ENCODE data around the gene RIT1. TPM values are rescaled to one million over a fixed set of nuclear protein-coding genes. Genes with fewer than 3 reads are reported as not detected.

Gene RIT1
- total RNA-seq, 4 donors from 2014 or later: 12.8 to 65.6 (median 41.8) TPM

GRCh38 chr1:155913969-155914757, 3.0 kb upstream of the RIT1 start:
- H3K4me1 ChIP-seq: no peaks in the 10 kb centered on the region
- no peak overlapping the region for H3K4me3 ChIP-seq
- H3K27ac ChIP-seq: no peak overlapping the region
- H3K9me3 ChIP-seq: no peaks in the 10 kb centered on the region
- intact Hi-C loops (cut with DNase I; ENCODE audit: low total_unique reads): no loop called here
- H3K27me3 ChIP-seq: no peaks in the 10 kb centered on the region
- H3K36me3 ChIP-seq: no peaks in the 10 kb centered on the region
- TF ChIP-seq, protein P1, sequence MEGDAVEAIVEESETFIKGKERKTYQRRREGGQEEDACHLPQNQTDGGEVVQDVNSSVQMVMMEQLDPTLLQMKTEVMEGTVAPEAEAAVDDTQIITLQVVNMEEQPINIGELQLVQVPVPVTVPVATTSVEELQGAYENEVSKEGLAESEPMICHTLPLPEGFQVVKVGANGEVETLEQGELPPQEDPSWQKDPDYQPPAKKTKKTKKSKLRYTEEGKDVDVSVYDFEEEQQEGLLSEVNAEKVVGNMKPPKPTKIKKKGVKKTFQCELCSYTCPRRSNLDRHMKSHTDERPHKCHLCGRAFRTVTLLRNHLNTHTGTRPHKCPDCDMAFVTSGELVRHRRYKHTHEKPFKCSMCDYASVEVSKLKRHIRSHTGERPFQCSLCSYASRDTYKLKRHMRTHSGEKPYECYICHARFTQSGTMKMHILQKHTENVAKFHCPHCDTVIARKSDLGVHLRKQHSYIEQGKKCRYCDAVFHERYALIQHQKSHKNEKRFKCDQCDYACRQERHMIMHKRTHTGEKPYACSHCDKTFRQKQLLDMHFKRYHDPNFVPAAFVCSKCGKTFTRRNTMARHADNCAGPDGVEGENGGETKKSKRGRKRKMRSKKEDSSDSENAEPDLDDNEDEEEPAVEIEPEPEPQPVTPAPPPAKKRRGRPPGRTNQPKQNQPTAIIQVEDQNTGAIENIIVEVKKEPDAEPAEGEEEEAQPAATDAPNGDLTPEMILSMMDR (IDR thresholded peaks at IDR 0.05): no peak
- no peak for TF ChIP-seq POLR2A (IDR thresholded peaks at IDR 0.05)
- DNase-seq: no peak

DNA sequence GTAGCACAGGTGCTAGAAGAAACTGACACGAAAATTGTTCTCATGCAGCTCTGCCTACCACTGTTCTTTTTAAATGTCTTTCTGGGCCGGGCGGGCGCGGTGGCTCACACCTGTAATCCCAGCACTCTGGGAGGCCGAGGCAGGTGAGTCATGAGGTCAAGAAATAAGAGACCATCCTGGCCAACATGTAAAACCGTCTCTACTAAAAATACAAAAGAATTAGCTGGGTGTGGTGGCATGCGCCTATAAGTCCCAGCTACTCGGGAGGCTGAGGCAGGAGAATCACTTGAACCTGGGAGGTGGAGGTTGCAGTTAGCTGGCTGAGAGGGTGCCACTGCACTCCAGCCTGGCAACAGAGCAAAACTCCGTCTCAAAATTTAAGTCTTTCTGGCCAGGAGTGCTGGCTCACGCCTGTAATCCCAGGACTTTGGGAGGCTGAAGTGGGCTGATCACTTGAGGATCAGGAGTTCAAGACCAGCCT, 947 bp upstream of the RIT1 start:
- no peaks in the 10 kb centered on the region for H3K27me3 ChIP-seq

GRCh38 chr1:155910621-155911121, 478 bp downstream of the RIT1 start:
- no peaks in the 10 kb centered on the region for H3K36me3 ChIP-seq

More for the DNA sequence above, 947 bp upstream of the RIT1 start:
- no peaks in the 10 kb centered on the region for H3K4me1 ChIP-seq
- no peaks in the 10 kb centered on the region for H3K36me3 ChIP-seq
- DNase-seq: no peak
- no peak overlapping the region for H3K4me3 ChIP-seq
- intact Hi-C loops (cut with DNase I; ENCODE audit: low total_unique reads): no loop called here
- TF ChIP-seq, protein P1 (IDR thresholded peaks at IDR 0.05): no peak
- no peaks in the 10 kb centered on the region for H3K9me3 ChIP-seq
- H3K27ac ChIP-seq: peak overlapping the region; percentile 95 to 97

DNA sequence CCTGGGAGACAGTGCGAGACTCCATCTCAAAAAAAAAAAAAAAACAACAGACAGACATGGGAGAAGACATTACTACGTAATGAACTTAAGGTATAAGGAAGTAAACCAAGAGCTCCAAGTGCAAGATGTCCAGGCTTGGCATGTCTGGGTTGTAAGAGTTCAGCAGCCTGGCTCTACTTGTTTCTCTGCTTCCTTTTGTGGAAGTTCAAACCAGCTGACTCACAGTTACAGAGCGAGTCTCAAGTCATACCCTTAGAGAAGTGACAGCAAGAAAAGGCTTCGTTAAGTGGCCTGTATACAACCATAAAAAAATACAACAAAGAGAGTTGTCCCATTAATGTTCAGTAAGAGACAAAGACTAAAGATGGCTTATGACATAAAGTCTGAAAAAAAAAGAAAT, 1.3 kb downstream of the RIT1 start:
- no peak for DNase-seq
- Histone ChIP-seq H3K9me3 (no peaks in the 10 kb centered on the region), H3K27ac (peak overlapping the region; percentile 95 to 97), H3K4me1 (no peaks in the 10 kb centered on the region), H3K36me3 (no peaks in the 10 kb centered on the region), H3K27me3 (no peaks in the 10 kb centered on the region), H3K4me3 (peak overlapping the region in 1 of 2 donors; percentile 91)
- intact Hi-C loops (cut with DNase I; ENCODE audit: low total_unique reads): no loop called here
- TF ChIP-seq POLR2A (IDR thresholded peaks at IDR 0.05): no peak
- TF ChIP-seq, protein P1 (IDR thresholded peaks at IDR 0.05): no peak

More at GRCh38 chr1:155910621-155911121, 478 bp downstream of the RIT1 start:
- Histone ChIP-seq H3K4me3 (peak overlapping the region; percentile 84 to 91), H3K27ac (peak overlapping the region; percentile 95 to 97), H3K9me3 (no peaks in the 10 kb centered on the region), H3K4me1 (no peaks in the 10 kb centered on the region), H3K27me3 (no peaks in the 10 kb centered on the region)
- TF ChIP-seq, protein P1 (IDR thresholded peaks at IDR 0.05): no peak
- TF ChIP-seq POLR2A (IDR thresholded peaks at IDR 0.05): no peak
- intact Hi-C loops (cut with DNase I; ENCODE audit: low total_unique reads): no loop called here
- peak in 1 of 2 donors; percentile 29 for DNase-seq

DNA sequence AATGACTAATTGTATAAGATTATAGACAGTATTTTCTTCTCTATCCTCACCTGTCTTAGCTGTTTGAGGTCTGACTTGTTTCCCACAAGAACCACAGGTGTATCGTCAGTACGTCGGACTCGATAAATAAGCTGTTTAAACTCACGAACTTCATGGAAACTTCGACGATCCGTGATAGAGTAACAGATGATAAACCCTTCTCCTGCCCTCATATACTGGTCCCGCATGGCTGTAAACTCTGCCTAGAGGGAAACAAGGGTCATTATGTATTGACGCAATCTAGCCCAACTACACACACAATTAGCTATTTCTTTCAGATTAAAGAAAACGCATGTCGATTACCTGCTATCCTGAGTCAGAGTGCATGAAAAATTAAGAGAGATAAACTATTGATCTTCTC, 6.9 kb downstream of the RIT1 start:
- H3K9me3 ChIP-seq: no peaks in the 10 kb centered on the region
- DNase-seq: no peak
- no peaks in the 10 kb centered on the region for H3K27me3 ChIP-seq
- H3K27ac ChIP-seq: no peak overlapping the region
- intact Hi-C loops (cut with DNase I; ENCODE audit: low total_unique reads): no loop called here
- H3K36me3 ChIP-seq: no peaks in the 10 kb centered on the region
- no peak for TF ChIP-seq POLR2A (IDR thresholded peaks at IDR 0.05)
- TF ChIP-seq, protein P1 (IDR thresholded peaks at IDR 0.05): no peak
- H3K4me3 ChIP-seq: no peak overlapping the region
- H3K4me1 ChIP-seq: no peaks in the 10 kb centered on the region
